GM19467 (cell line): ENCODE data around the gene RASAL2.

ENCODE experiments used
- ATAC-seq: cut with Tn5 transposase; IDR thresholded peaks from one replicate; pipeline ENCODE4 v1.9.1; 2021; ENCODE audit warnings: mild to moderate bottlenecking, moderate library complexity; ENCODE audit not compliant: unreplicated experiment

RASAL2 gene

DNA sequence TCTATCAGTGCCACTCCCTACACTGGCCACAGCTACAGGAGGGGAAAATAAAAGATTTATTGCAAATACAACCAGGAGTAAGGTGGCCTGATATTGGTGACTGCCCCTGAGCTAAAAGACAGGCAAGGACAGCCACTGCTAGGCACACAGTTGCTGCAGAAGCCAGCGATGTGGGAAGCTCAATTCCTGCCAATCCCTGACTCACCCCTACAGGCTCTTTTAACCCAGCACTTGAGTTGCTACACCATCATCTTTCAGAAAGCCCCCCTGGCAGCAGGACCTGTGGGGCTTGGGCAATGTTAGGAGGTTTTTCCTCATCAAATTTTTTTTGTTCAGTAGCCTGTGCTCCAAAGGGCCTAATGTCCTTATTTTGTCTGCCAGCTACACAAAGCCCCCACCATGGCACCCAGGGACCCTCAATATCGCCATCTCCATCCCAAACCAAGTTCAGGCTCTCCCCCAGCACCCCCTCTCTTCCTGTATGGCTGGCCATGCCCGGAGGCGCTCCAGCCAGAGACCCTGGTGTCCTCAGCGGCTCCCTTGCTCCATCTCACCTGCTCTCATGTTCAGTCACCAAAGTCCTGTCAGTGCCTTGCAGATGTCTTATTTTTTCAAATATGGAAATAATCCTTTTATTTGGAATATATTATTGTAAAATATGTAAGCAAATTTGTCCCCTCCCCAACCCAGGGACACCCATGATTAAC, 389.5 kb downstream of the RASAL2 start:
- no peak for ATAC-seq

DNA sequence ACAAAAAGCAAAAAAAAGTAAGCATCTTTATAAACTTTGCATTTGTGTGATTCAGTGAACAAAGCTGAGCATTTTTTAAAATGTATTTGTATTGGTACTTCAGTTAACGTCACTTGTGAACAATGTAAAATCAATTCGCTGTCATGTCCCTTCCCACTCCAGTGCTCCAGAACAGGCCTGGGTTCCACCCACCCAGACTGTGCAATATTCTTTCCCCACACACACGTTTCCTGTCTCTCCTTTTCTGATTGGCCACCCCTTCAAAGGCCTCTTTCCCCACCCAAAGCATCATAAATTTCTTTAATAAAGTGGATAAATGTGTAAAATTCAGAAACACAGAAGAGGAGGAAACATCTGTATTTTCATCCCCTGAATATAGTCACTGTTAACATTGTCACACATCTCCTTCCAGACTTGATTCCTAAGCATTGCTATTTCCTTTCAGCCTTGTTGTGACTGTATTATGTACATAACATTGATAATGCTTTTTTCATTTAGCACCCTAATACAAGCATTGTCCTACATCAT, 390.9 kb downstream of the RASAL2 start:
- no peak for ATAC-seq

DNA sequence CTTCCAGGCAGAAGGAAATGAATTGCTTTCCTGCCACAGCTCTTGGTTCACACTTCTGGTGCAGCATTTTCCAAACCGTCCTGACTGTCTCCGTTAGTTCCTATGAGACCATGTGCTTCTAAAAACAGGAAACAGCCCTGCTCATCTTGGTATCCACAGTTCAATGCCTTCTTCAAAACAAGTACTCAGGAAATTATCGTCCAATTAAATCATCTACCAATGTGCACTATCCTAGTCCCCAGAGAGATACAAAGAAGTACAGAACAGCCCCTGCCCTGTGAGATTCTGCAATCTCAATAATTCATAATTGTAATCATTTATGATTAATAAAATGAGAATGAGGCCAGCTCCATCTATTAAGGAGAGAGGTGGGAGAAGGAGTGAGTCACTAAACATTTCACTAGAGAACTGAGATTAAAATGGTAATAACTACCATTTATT, 391.7 kb downstream of the RASAL2 start:
- ATAC-seq = no peak

DNA sequence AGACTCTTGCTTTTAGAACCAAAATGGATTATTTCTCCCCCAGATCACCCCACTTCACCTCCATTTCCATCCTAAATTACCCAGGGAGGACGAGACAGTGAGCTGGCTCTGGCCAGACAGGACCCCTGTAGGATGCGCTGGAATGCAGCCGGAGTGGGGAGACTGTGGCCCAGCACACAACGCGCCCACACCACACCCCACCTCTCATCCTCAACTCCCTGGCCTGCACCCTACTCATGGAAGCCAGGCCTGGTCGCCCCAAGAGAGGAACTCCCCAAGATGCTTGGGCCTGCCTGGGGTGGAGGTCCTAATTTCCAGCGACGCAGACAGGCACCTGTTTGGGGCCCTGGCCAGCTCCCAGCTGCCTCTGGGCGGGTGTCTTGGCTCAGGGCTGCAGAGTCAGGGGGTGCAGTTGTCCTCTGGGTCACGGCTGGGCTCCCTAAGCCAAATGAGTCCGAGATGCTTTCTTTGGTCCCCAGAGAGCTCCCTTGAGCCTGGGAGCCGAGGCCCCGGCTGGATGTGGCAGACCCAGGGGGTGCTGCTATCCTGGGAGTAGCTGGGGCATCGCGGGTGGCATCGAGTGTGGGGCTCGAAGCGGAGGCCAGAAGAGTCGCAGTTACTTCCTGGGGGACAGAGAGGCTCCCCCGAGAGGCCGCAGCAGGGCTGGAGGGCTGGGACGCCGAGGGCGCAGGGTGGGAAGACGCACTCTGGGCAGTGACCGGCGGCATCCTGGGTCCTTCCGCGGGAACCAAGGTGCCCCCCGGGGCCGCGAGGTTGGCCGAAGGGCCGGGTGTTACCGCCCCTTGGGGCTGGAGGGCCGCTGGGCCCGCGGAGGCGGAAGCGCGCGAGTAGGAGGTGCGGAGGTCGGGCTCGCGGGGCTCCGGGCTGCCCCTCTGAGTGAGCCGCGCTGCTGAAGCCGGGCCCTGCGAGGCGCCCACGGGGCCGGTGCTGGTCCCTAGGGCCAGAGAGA, 392.5 kb downstream of the RASAL2 start:
- no peak for ATAC-seq

DNA sequence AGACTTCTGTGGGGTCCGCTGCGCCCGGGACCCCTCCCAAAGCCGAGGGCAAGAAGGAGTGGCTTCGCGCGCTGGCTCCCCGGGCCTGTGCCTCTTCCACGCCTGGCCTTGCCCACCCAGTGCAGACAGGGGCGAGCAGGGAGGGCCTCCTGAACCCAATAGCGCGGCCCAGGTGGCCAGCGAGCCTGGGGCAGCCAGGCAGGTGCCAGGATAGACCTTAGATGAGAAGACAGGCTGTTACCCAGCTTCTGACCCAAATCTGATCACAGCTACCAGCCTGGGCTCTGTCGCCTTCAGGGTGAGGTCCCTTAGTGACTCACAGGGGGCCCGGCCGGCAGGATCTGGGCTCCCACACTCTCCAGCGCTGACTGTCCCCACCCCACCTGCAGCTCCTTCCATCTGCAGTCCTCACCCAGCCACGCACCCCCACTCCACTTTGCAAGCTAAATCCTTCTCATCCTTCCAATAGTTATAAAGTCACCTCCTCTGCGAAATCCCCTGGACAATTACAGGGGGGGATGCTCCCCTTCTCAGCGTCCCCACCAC, 393.2 kb downstream of the RASAL2 start:
- ATAC-seq = no peak

- no peak for ATAC-seq
These were observed 394.5 kb downstream of the RASAL2 start for GRCh38 chr1:178488393-178488792.

DNA sequence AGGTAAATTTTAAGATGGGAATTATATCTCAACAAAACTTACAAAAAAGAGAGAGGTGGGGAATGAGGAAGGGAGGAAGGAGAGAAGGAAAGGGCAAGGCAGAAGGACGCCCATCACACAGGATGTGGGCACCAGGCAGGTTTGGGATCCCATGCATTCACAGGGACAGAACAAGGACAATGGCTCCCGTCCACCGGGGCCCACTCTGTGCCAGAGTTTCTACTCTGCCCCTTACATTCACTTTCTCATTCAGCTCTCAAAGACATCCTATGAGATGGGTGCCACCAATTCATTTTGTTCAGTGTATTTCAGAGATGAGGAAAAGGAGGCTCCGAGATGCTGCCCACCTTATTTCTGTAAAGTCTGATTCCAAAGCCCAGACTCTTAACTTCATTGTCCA, 395.5 kb downstream of the RASAL2 start:
- ATAC-seq = no peak

DNA sequence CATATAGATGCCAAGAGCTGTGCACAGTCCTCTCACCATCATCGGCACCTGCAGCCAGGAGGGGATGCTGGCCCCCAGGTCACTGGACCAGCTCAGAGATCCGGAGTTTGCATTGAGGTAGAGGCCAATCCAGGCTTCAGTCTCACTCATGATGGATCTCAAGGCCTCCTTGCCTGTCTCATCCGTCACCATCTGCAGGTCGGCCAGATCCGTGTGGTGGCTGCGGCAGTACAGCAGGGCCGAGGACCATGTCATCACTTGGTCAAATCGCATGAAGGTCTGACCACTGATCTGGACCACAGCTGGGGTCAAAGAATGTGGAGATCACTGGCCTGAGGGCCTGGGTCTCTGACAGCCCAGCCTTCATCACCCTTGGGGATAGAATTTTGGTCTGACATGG, 396.2 kb downstream of the RASAL2 start:
- no peak for ATAC-seq

DNA sequence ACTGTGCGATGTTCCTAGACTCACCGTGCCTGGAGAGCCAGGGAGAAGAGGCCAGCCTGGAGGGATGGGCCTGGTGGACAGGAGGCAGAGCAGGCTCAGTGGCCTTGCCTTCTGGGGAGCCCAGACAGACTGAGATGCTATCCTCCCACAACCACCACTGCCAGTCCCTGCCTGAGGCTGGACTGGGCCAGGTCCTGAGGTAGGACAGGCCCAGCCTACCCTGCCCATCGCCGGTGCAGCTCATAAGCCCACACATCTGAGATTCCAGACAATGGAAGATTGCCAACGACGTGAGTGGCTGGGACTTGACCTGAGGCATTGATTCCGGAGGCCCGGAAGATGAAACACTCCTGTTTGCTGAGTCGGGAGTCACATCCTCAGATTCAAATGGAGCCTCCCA, 397.1 kb downstream of the RASAL2 start:
- no peak for ATAC-seq

DNA sequence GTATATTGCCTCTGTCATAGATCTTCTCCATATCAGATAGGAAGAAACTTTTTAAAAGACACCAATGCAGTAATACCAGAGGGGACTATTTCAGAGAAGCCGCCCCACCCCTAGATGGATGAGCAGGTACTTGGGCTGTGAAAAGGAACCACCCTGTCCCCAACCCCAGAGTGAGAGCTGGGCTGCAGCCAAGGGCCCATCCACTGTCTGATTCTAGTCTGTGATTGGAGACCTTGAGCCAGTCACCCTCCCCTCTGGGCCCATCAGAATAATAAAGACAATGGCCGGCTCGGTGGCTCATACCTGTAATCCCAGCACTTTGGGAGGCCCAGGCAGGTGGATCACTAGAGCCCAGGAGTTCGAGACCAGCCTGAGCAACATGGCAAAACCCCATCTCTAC, 397.8 kb downstream of the RASAL2 start:
- no peak for ATAC-seq

DNA sequence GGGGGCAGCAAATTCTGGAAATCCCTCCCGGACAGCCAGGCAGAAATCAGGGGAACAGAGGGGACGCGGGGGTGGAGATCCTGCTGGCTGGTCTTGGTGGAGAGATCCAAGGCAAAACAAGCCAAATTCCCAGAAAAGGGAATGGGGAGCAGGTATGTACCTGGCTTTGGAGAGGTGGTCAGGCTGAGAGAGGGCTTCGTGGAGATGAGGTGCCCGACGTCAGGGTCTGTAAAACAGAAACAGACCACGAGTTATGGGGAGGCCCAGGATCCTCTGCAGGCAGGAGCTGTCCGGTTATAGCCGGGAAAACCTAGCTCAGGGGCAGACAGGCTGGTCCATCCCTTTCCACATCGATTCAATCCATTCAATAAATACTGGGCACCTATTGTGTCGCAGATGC, 398.4 kb downstream of the RASAL2 start:
- no peak for ATAC-seq

GRCh38 chr1:178493301-178493741, 399.4 kb downstream of the RASAL2 start:
- no peak for ATAC-seq

GRCh38 chr1:178494569-178494971, 400.7 kb downstream of the RASAL2 start:
- no peak for ATAC-seq

GRCh38 chr1:178495158-178495557, 401.3 kb downstream of the RASAL2 start:
- no peak for ATAC-seq

- ATAC-seq = no peak
These were observed 402.0 kb downstream of the RASAL2 start for GRCh38 chr1:178495741-178496409.

DNA sequence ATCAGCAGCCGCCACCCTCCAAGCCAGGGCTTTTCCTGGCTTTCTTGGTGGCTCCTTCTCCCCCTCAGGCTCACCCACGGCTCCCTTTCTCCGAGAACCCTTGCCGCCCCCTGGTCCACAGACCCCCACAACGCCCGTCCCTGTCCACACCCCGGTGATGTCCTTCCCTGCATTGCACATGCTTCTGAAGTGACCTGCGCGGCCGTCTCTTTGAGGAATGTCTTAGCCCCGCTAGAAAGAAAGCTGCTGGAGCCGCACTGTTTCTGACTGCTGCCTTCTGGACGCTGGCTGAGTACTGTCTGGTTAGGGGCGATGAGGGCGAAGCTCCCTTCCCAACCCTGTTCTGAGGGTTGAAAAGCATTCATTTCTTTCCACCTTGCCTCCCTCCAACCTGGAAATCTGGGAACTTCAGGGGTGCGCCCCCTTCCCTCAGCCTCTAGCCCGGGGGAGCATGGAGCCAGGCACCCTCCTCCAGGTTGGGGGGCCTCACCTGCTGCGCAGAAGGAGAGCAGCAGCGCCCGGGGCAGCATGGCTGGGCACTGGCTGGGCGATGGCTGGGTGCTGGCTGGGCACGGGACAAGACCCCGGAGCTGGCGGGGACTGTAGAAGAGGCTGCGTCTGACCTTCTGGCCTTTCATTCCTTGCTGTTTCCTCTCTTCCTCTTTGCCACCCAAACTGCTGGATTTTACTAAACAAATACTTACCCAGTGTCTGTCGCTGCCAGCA, 402.7 kb downstream of the RASAL2 start, which contains the start of gene CLEC20A:
TSS of gene CLEC20A (minus strand) at position 555 of the 726 bp plus-strand sequence. CDS start at position 530, 25 bp downstream.
- no peak for ATAC-seq

- ATAC-seq = no peak
These were observed 404.1 kb downstream of the RASAL2 start for GRCh38 chr1:178497903-178498478.

DNA sequence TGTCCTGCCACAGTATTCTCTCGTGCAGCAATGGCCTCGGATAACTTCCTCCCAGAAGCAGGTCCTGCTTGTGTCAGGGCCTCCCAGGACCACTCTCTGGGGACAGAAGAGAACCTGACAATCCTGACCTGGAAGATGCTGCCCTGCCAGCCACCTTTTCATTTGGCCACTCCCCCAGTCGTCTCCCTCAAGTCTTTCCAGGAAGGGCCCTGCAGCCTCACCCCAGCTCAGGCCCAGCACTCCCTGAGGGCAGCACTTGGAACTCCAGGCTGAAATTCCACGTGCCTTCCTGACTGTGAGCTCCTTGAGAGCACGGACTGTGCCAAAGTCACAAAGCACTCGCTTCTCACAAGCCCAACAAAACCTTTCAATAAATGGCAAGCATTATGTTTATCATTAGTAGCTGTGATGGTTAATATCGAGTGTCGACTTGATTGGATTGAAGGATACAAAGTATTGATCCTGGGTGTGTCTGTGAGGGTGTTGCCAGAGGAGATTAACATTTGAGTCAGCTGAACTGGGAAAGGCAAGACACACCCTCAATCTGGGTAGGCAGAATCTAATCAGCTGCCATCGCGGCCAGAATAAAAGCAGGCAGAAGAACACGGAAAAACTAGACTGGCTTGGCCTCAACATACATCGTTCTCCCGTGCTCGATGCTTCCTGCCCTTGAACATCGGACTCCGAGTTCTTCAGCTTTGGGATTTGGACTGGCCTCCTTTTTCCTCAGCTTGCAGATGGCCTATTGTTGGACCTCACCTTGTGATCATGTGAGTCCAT, 405.2 kb downstream of the RASAL2 start:
- no peak for ATAC-seq
